K562 (cell line): ENCODE data around the gene PFKFB2. TPM values are rescaled to one million over a fixed set of nuclear protein-coding genes. Genes with fewer than 3 reads are reported as not detected.
A peak's percentile ranks its signal among the peaks of the same experiment; 100 is the strongest.

Source experiments
- ATAC-seq: fragments of 200-7000 bp; cut with Tn5 transposase; 3 replicates; pipeline ENCODE4 v1.9.1; 2020; ENCODE audit warnings: moderate library complexity
- BruUV-seq: library from RNA; stranded (reverse); fragments of 400-500 nt; replicated peaks from 2 replicates; lab custom pipeline; 2021; lab: Mats Ljungman, UMichigan
- CTCF ChIA-PET: fragments of 300-600 bp; formaldehyde crosslinking; extraction: SDS; loops from one replicate; lab custom pipeline; 2021; ENCODE audit warnings: low intra/inter-chr PET ratio; lab: Yijun Ruan, JAX
- POLR2A ChIA-PET: fragments of 300-600, 350-650 bp; sonication (Branson Sonifier 250); formaldehyde crosslinking; extraction: SDS; loops from one replicate; lab custom pipeline; 2021; ENCODE audit warnings: antibody characterized with exemption, inconsistent platforms; lab: Yijun Ruan, JAX
- DNase-seq, 4 experiments: peaks; one replicate each; pipeline versions ENCODE4 v3.0.0 to v3.0.0-alpha.2; 2011 to 2018; ENCODE audit warnings: low spot score in 3 of 4, mixed read lengths in 3 of 4; ENCODE audit errors: extremely low read depth in 1 of 4
- FAIRE-seq: peaks from 2 replicates; lab custom pipeline; 2011; peaks lifted over from hg19 to GRCh38; lab: Jason Lieb, UNC
- H2AFZ ChIP-seq: 2 replicates; pipeline ENCODE4 v1.6.0; 2011; ENCODE audit warnings: low read depth, low read length, control low read depth, inconsistent platforms
- H3K27ac ChIP-seq: fragments of 200-600 bp; 3 replicates; pipeline ENCODE4 v1.8.0; 2011; ENCODE audit warnings: low read depth, mild to moderate bottlenecking, control low read depth, inconsistent platforms, low read length, moderate library complexity, mixed read lengths; ENCODE audit errors: extremely low read depth
- H3K27me3 ChIP-seq, 2 experiments: fragments of 300-600 bp in 1 of 2; 2 replicates in 1 of 2; 3 replicates in 1 of 2; pipeline versions ENCODE4 v1.6.0 to v1.8.0; 2011; ENCODE audit warnings: inconsistent platforms in 2 of 2, low read length in 2 of 2, mild to moderate bottlenecking in 1 of 2, mixed read lengths in 1 of 2, moderate library complexity in 1 of 2; ENCODE audit not compliant: control insufficient read depth in 2 of 2, insufficient read depth in 2 of 2
- H3K36me3 ChIP-seq: fragments of 300-600 bp; 3 replicates; pipeline ENCODE4 v1.8.0; 2011; ENCODE audit warnings: mild to moderate bottlenecking, low read length, inconsistent platforms; ENCODE audit not compliant: control insufficient read depth, insufficient read depth
- H3K4me1 ChIP-seq, 2 experiments: fragments of 200-600 bp in 1 of 2; replicated peaks in 1 of 2; 2 replicates in 1 of 2; 3 replicates in 1 of 2; pipeline versions ENCODE4 v1.5.1 to v1.8.0; 2011; ENCODE audit warnings: inconsistent platforms in 2 of 2, low read length in 2 of 2, mild to moderate bottlenecking in 1 of 2, mixed read lengths in 1 of 2, moderate library complexity in 1 of 2; ENCODE audit not compliant: control insufficient read depth in 2 of 2, insufficient read depth in 2 of 2
- H3K4me2 ChIP-seq: 2 replicates; pipeline ENCODE4 v1.6.1; 2011; ENCODE audit warnings: low read length, control low read depth, inconsistent platforms, mixed read lengths; ENCODE audit not compliant: insufficient read depth
- H3K4me3 ChIP-seq: fragments of 200-600 bp; sonication (generic), shearing (Covaris generic); 2 replicates; pipeline ENCODE4 v1.5.1; 2016; ENCODE audit warnings: control low read depth, inconsistent platforms
- H3K79me2 ChIP-seq: fragments of 200-600 bp; 3 replicates; pipeline ENCODE4 v1.8.0; 2011; ENCODE audit warnings: low read length, inconsistent platforms; ENCODE audit not compliant: control insufficient read depth, insufficient read depth
- H3K9ac ChIP-seq, 2 experiments: 2 replicates each; pipeline versions ENCODE4 v1.6.0 to v1.6.1; 2011; ENCODE audit warnings: low read depth in 2 of 2, low read length in 2 of 2, control low read depth in 1 of 2, inconsistent platforms in 1 of 2, mild to moderate bottlenecking in 1 of 2, mixed read lengths in 1 of 2; ENCODE audit not compliant: insufficient read depth in 1 of 2
- H3K9me1 ChIP-seq: one replicate; pipeline ENCODE4 v1.6.0; 2011; ENCODE audit warnings: inconsistent platforms, mild to moderate bottlenecking, low read length, moderate library complexity; ENCODE audit not compliant: control insufficient read depth, insufficient read depth
- H3K9me3 ChIP-seq: replicated peaks from 2 replicates; pipeline ENCODE4 v1.5.1; 2011; ENCODE audit warnings: low read depth, low read length, inconsistent platforms; ENCODE audit not compliant: control insufficient read depth, insufficient read depth
- H4K20me1 ChIP-seq: replicated peaks from 2 replicates; pipeline ENCODE4 v1.6.1; 2011; ENCODE audit warnings: low read length, inconsistent platforms, mixed read lengths; ENCODE audit not compliant: control insufficient read depth, insufficient read depth
- ARID1B ChIP-seq: fragments of 450-650 bp; IDR thresholded peaks from 2 replicates; pipeline ENCODE4 v1.6.1; 2016; ENCODE audit warnings: antibody characterized with exemption, mild to moderate bottlenecking, inconsistent platforms
- ATF1 ChIP-seq, 2 experiments: fragments of 450-650 bp in 1 of 2; IDR thresholded peaks; 2 replicates each; pipeline ENCODE4 v1.6.1; 2016; ENCODE audit warnings: missing compliant biosample characterization in 1 of 2, missing genetic modification characterization in 1 of 2
- E2F1 ChIP-seq: sonication (generic); formaldehyde crosslinking; IDR thresholded peaks from 2 replicates; pipeline ENCODE4 v1.8.1; 2023; ENCODE audit warnings: mild to moderate bottlenecking, missing genetic modification reagents, moderate library complexity
- FOXA3 ChIP-seq, 2 experiments: fragments of 450-650 bp in 1 of 2; sonication (generic) in 1 of 2; formaldehyde crosslinking; IDR thresholded peaks in 1 of 2; conservative IDR thresholded peaks in 1 of 2; 2 replicates each; pipeline versions ENCODE4 v1.4.0 to v1.8.0; 2020 to 2022; ENCODE audit warnings: mild to moderate bottlenecking in 2 of 2, missing genetic modification reagents in 1 of 2
- FOXP1 ChIP-seq: sonication (generic); formaldehyde crosslinking; IDR thresholded peaks from 2 replicates; pipeline ENCODE4 v1.8.0; 2022; ENCODE audit warnings: mild to moderate bottlenecking, missing genetic modification reagents
- GATAD2B ChIP-seq: fragments of 450-650 bp; IDR thresholded peaks from 2 replicates; pipeline ENCODE4 v1.6.1; 2017; ENCODE audit warnings: mild to moderate bottlenecking, borderline replicate concordance
- JUN ChIP-seq, 2 experiments: sonication (generic) in 1 of 2; formaldehyde crosslinking in 1 of 2; IDR thresholded peaks; 2 replicates each; pipeline versions ENCODE4 v1.6.1 to v1.8.0; 2012 to 2022; ENCODE audit warnings: borderline replicate concordance in 2 of 2, mild to moderate bottlenecking in 2 of 2, improper control_type of control experiment in 1 of 2, low read depth in 1 of 2, low read length in 1 of 2, missing genetic modification reagents in 1 of 2
- PBX2 ChIP-seq, 2 experiments: IDR thresholded peaks in 1 of 2; conservative IDR thresholded peaks in 1 of 2; 2 replicates each; pipeline ENCODE4 v1.6.1; 2016; ENCODE audit warnings: low read depth in 2 of 2, mild to moderate bottlenecking in 1 of 2, missing compliant biosample characterization in 1 of 2, missing genetic modification characterization in 1 of 2, moderate library complexity in 1 of 2
- RBFOX2 ChIP-seq: fragments of 200-400 bp; formaldehyde crosslinking; IDR thresholded peaks from 2 replicates; pipeline ENCODE4 v1.6.1; 2017; ENCODE audit warnings: low read depth, mild to moderate bottlenecking, low read length, moderate library complexity
- RBM39 ChIP-seq: fragments of 200-400 bp; formaldehyde crosslinking; optimal IDR thresholded peaks from 2 replicates; pipeline ENCODE3; 2018; ENCODE audit warnings: low read depth, low read length
- SMARCE1 ChIP-seq: fragments of 450-650 bp; IDR thresholded peaks from 2 replicates; pipeline ENCODE4 v1.7.1; 2016; ENCODE audit warnings: mild to moderate bottlenecking
- ZBTB17 ChIP-seq: fragments of 450-650 bp; formaldehyde crosslinking; IDR thresholded peaks from 2 replicates; pipeline ENCODE4 v1.4.0; 2020; ENCODE audit warnings: mild to moderate bottlenecking
- WGBS: fragments of 100-300 bp; shearing (Covaris generic); methylation state at CpG from one replicate; pipeline ENCODE4 v1.1.6; 2016; ENCODE audit warnings: low coverage, mixed read lengths; ENCODE audit not compliant: insufficient coverage; ENCODE audit errors: missing lambda C conversion rate; 5-methylcytosine and 5-hydroxymethylcytosine counted together
- in situ Hi-C: fragments of 300-500 bp; cut with MboI; formaldehyde crosslinking; loops from 4 replicates; pipeline ENCODE4 v1.15.0; 2018; ENCODE audit warnings: inconsistent platforms, mixed read lengths
- intact Hi-C: fragments of 100-400 bp; cut with micrococcal nuclease; formaldehyde crosslinking; loops from 2 replicates; pipeline ENCODE4 v1.14.2; 2022
- polyA plus RNA-seq, 8 experiments: library from polyadenylated mRNA; depleted of rRNA in 4 of 8; stranded (reverse) in 5 of 8; unstranded in 3 of 8; fragments of >200 nt; fragmentation: Nextera tagmentation in 2 of 8; fragmentation: Illumina TruSeq in 1 of 8; extraction: Ambion mirVana in 2 of 8; extraction: Trizol in 1 of 8; gene quantifications; 2 replicates each; pipeline versions ENCODE4 v1.2.1 to v1.2.3, GENCODE V29; 2011 to 2014; ENCODE audit warnings: inconsistent platforms in 1 of 8, missing spikeins in 1 of 8
- total RNA-seq, 7 experiments: library from RNA; depleted of rRNA in 6 of 7; stranded (reverse); fragments of >200 nt in 6 of 7; fragmentation: Illumina TruSeq in 2 of 7; extraction: Trizol in 2 of 7; gene quantifications; 2 replicates each; pipeline versions ENCODE4 v1.2.1 to v1.2.3, GENCODE V29; 2011 to 2021; ENCODE audit warnings: low replicate concordance in 1 of 7

PFKFB2 gene
- total and polyA plus RNA-seq, 9 of the 15 experiments (the other 6 are each of a cell fraction or from before 2014, with no cell fraction given): 6.9 to 26.0 (median 16.4) TPM

GRCh38 chr1:207049054-207049453 lies 4.0 kb upstream of the PFKFB2 start:
- FAIRE-seq: no peak

GRCh38 chr1:207049514-207049913 lies 3.6 kb upstream of the PFKFB2 start:
- no peak overlapping the region for H2AFZ ChIP-seq
- peak overlapping the region; percentile 92 for H3K4me3 ChIP-seq
- peaks cover 85% of the 10 kb centered on the region for H3K79me2 ChIP-seq
- ATAC-seq: no peak
- ChIA-PET POLR2A (interaction anchor here (1.1 to 9.8 kb wide), 4 partner anchors 10 to 470 kb away, joined by 4 to 104 read pairs (median 60); partner anchors contain the start of gene C1orf116), CTCF (interaction anchor here (1.2 to 2.3 kb wide), 2 partner anchors 28 to 114 kb away, joined by 3 to 17 read pairs; no protein-coding TSS in a partner anchor)
- 7% methylated on average over 8 of the region's 8 CpGs for WGBS
- H3K4me1 ChIP-seq: peaks cover 14 to 55% of the 10 kb centered on the region in 2 experiments
- no peaks in the 10 kb centered on the region for H3K9me1 ChIP-seq
- peak overlapping the region; percentile 94 for H3K27ac ChIP-seq
- H3K27me3 ChIP-seq: no peaks in the 10 kb centered on the region
- intact Hi-C loops (no loop called here), in situ Hi-C loops (no loop called here)
- H3K4me2 ChIP-seq: peak overlapping the region; percentile 99
- H3K36me3 ChIP-seq: peaks cover 56% of the 10 kb centered on the region
- DNase-seq: peak in 1 of 4 experiments; percentile 50
- H3K9ac ChIP-seq: peak overlapping the region; percentile 85 to 98
- TSS peak; percentile 35 for BruUV-seq
- no peak for FAIRE-seq
- H3K9me3 ChIP-seq: no peaks in the 10 kb centered on the region
- peaks cover 18% of the 10 kb centered on the region for H4K20me1 ChIP-seq
- TF ChIP-seq PBX2 (CRISPR knock-in tag; IDR thresholded peaks at IDR 0.05; ENCODE audit: low read depth) (no peak), PBX2 (tag; conservative IDR thresholded peaks at IDR 0.05; ENCODE audit: low read depth) (no peak), ATF1 (CRISPR knock-in tag; IDR thresholded peaks at IDR 0.05) (no peak), ATF1 (tag; IDR thresholded peaks at IDR 0.05) (0 out of 2 replicates have a peak, but pooled peaks have one; percentile 23), E2F1 (CRISPR knock-in tag) (no peak), SMARCE1 (no peak)

More at GRCh38 chr1:207049054-207049453, 4.0 kb upstream of the PFKFB2 start:
- Histone ChIP-seq H3K36me3 (peaks cover 60% of the 10 kb centered on the region), H3K9ac (peak overlapping the region; percentile 85 to 98; a peak in 3 of 4 replicates), H3K27me3 (no peaks in the 10 kb centered on the region), H4K20me1 (peaks cover 18% of the 10 kb centered on the region), H3K4me1 (peaks cover 12 to 51% of the 10 kb centered on the region in 2 experiments), H3K9me3 (no peaks in the 10 kb centered on the region), H3K4me3 (peak overlapping the region; percentile 92), H3K4me2 (peak overlapping the region; percentile 99), H3K9me1 (no peaks in the 10 kb centered on the region), H3K27ac (peak overlapping the region; percentile 94), H3K79me2 (peaks cover 89% of the 10 kb centered on the region)
- DNase-seq: no peak
- CTCF ChIA-PET: interaction anchor here (2.3 kb wide), 1 partner anchor 28 kb away, joined by 17 read pairs; no protein-coding TSS in a partner anchor
- no TSS peak for BruUV-seq
- intact Hi-C loops (no loop called here), in situ Hi-C loops (no loop called here)
- TF ChIP-seq RBM39 (peak; percentile 80), RBFOX2 (peak; percentile 43), FOXA3 (CRISPR knock-in tag; conservative IDR thresholded peaks at IDR 0.05 in 1 of 2, IDR thresholded peaks at IDR 0.05 in 1 of 2) (0 out of 4 replicates have a peak, but pooled peaks of 1 of the 2 experiments have one; percentile 49), JUN (IDR thresholded peaks at IDR 0.05; ENCODE audit: borderline replicate concordance, low read depth, low read length) (no peak), JUN (CRISPR knock-in tag; IDR thresholded peaks at IDR 0.05; ENCODE audit: borderline replicate concordance) (0 out of 2 replicates have a peak, but pooled peaks have one; percentile 43), ARID1B (no peak), GATAD2B (0 out of 2 replicates have a peak, but pooled peaks have one; percentile 16), FOXP1 (CRISPR knock-in tag) (0 out of 2 replicates have a peak, but pooled peaks have one; percentile 54), ZBTB17 (CRISPR knock-in tag) (no peak)
- TF ChIP-seq, all 486 proteins: peak for 6
- POLR2A ChIA-PET: interaction anchor here (1.1 to 9.8 kb wide), 5 partner anchors 8 to 471 kb away, joined by 4 to 104 read pairs (median 23); partner anchors contain the start of gene C1orf116
- no peak for ATAC-seq
- no peak overlapping the region for H2AFZ ChIP-seq
- WGBS: 50% methylated on average over 4 of the region's 4 CpGs
